ENCODE data around the gene RNPEPL1. TPM values are rescaled to one million over a fixed set of nuclear protein-coding genes. Genes with fewer than 3 reads are reported as not detected.

RNPEPL1 gene
- total RNA-seq, 1 experiment from 2014 or later, result 5.6 TPM

- peak; percentile 85 for DNase-seq (ENCODE audit: low spot score)
- in situ Hi-C loops (cut with HindIII; ENCODE audit: low sequenced_read_pairs), result no loop called here
Observed at GRCh38 chr2:240629968-240630770, 61.9 kb downstream of the RNPEPL1 start.

Other genes starting within 250 kb of the RNPEPL1 start
- 35.8 and 39.1 TPM in 2 replicates for gene GPC1, start 132.8 kb upstream of the RNPEPL1 start, total RNA-seq (2014; rRNA removed; shearing (Covaris generic))
- 8.6 and 14.7 TPM in 2 replicates for gene ANKMY1, start 10.5 kb upstream of the RNPEPL1 start, total RNA-seq (2014; rRNA removed; shearing (Covaris generic))
- gene DUSP28, start 8.1 kb upstream of the RNPEPL1 start, total RNA-seq (2014; rRNA removed; shearing (Covaris generic)), result 4.9 and 5.3 TPM in 2 replicates
- 37.6 and 43.0 TPM in 2 replicates for gene CAPN10, start 18.2 kb downstream of the RNPEPL1 start, total RNA-seq (2014; rRNA removed; shearing (Covaris generic))
- gene GPR35, start 57.0 kb downstream of the RNPEPL1 start, total RNA-seq (2014; rRNA removed; shearing (Covaris generic)), result 0.86 TPM in 1 of 2 replicates, not detected in the other
- gene AQP12B, start 114.4 kb downstream of the RNPEPL1 start, total RNA-seq (2014; rRNA removed; shearing (Covaris generic)), result not detected in 2 replicates
- not detected in 2 replicates for gene AQP12A, start 123.4 kb downstream of the RNPEPL1 start, total RNA-seq (2014; rRNA removed; shearing (Covaris generic))

All from G401 (cell line).